ENCODE results near the gene MORC1.
"Not testable (repeated sequence)": the region's sequence is repeated elsewhere in the genome, so short reads cannot be mapped to it uniquely, and the experiment has no call there.

Gene MORC1

DNA sequence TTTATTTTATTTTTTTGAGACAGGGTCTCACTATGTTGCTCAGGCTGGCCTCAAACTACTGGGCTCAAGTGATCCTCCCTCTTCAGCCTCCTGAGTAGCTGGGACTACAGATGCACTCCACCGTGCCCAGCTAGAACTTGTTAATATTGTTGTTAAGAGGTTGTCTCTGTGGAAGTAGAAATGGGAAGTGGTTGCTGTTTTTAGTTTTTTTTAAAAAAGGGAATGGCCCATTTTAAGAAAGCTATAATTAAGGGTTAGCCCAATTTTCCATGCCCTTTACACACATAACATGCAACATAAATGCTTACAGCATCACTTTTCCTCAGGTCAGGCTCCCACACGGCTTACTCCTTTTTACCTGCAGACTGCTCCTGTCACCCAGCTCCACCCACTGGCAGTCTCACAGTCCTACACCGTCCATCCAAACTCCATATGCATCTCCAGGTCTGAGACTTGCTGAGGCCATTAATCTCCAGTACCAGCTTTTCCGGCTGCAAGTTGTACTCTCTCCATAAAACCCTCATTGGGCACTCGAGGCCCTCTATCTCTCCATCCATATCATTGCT, 19.8 kb downstream of the MORC1 start:
- DNase-seq (ENCODE audit: low read depth in 2 of 2), result no peak

GRCh38 chr3:109095166-109095565, 22.8 kb downstream of the MORC1 start:
- no peak for DNase-seq (ENCODE audit: low read depth in 2 of 2)

DNA sequence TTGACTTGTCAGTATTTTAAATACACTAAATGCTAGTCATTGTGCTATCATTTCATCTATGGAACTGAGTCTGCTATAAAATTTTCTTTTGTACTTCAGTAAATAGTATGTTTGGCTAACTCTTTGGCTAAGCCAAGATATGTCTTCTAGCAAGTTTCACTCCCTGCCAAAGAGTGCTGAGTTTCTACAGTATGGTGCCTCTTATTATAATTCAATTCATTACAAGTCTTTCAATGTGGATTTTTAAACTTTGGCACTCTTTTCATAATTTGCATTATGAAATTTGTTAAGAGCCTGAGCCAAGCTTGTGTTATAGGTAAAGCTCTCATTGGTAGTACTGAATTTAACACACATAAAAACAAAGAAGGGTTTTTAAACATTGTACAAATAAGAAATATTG, 24.4 kb downstream of the MORC1 start:
- no peak for DNase-seq (ENCODE audit: low read depth in 2 of 2)

DNA sequence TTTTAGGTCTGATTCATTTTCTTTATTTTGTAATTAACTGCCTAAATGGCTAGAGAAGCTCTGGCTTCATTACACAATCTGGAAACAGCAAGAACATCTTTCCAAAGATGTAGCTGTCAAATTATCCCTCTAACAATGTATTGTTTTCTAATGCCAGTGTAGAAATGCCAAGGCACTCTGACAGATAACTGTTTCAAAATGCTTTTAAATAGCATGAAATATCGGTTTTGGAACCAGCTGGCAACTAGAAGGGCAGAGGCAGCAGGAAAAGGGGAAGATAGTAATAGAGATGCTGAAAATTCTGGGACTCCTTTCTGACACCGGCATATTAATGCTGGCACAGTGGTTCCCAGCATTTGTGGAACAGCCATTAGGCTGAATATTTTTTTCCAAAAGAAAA, 26.1 kb downstream of the MORC1 start:
- DNase-seq (ENCODE audit: low read depth in 2 of 2), result no peak

GRCh38 chr3:109089265-109089664, 28.7 kb downstream of the MORC1 start:
- no peak for DNase-seq (ENCODE audit: low read depth in 2 of 2)

GRCh38 chr3:109081746-109082510, 36.0 kb downstream of the MORC1 start:
- DNase-seq (ENCODE audit: low read depth in 2 of 2), result peak; percentile 2 to 3

- DNase-seq (ENCODE audit: low read depth in 2 of 2), result not testable (repeated sequence)
Observed at GRCh38 chr3:109080090-109080489, 37.8 kb downstream of the MORC1 start.

DNA sequence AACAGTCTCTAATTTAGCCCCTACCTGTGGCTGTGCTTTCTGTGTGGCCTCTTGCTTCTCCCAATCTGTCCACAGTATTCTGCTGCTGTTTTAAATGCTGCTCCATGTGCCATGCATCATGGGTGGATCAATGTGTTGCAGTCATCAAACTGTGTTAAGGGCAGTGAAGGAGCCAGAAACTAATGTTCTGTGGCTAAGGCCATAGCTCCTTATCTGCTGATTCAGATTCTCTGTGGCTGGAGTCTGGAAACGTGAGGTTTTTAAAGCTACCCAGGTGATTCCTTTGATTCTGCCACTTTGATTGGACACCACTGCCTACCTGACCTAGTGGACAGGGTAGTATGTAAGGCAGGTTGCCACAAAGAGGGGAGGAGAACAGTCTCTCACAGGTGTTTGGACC, 44.8 kb downstream of the MORC1 start:
- no peak for DNase-seq (ENCODE audit: low read depth in 2 of 2)

- no peak for DNase-seq (ENCODE audit: low read depth in 2 of 2)
Observed at GRCh38 chr3:109072194-109072593, 45.7 kb downstream of the MORC1 start.

DNA sequence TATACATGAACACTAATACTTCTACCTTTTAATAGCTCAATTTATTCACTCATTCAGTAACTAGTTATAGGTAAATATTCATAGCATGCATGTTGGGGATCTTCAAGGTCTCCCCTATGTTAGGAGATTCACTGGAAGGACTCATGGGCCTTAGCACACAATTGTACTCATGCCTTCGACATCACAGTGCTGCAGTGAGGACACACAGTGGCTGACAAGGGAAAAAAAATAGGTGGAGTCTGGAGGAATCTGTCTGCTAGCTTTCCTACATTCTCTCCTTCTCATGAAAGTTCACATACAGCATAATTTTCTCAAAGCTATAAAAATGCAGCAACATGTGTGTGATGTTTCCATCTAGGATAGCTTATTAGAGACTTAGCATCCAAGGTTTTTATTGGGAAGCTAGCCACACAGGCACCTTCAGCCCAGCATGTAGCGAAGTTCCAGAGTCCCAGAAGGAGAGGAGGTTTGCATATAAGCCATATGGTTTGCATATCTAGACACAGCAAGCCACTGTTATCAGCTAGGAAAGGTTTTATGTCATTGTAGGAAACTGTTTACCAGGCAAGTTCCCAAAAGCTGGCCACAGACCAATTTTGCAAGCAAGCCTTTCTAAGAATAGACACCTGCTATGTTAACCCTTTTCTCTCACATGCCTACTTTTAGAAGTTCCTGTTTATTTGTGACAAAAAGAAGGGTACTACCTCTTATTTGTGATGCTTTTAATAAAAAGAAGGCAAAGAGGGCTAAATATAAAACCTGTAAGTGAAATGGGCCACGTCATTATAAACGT, 46.4 kb downstream of the MORC1 start:
- no peak for DNase-seq (ENCODE audit: low read depth in 2 of 2)

DNA sequence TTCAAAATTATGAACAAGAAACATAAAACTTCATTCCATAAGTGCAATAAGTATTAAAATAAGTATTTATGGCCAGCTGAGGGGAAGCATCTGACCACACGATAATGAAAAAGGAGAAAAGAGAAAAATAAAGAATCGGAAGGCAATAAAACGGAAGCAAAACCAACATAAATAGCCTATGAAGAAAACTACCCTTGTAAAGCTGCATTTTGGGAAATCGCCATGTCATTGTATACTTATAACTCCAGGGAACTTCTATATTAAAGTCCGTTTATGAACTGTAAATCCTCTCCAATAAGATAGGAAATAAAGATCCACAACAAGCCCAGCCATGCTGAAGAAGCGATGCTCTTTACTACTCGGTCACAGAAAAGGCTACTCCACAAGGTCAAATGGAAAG, 47.7 kb downstream of the MORC1 start:
- no peak for DNase-seq (ENCODE audit: low read depth in 2 of 2)

GRCh38 chr3:109066864-109067263, 51.1 kb downstream of the MORC1 start:
- DNase-seq (ENCODE audit: low read depth in 2 of 2), result no peak

- DNase-seq (ENCODE audit: low read depth in 2 of 2), result no peak
Observed at GRCh38 chr3:109059264-109059663, 58.7 kb downstream of the MORC1 start.

DNA sequence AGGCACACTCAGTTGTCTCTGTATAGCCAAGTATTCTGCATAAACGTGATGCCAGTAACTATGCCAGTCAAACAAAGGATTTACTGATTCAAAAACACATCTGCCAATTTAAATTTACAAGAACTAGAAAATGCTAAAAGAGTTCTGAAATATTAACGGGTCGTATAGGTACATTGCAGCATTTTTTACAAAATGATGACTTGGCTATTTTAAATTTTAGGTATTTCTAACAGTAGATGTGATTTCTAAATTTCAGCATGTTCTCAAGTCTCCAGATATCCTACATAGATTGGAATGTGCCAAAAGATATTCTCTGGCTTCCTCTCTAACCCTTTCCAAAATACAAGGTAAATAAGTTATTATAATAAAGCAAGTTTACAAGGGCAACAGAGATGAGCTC, 60.3 kb downstream of the MORC1 start:
- DNase-seq (ENCODE audit: low read depth in 2 of 2), result no peak

GRCh38 chr3:109057056-109057455, 60.9 kb downstream of the MORC1 start:
- DNase-seq (ENCODE audit: low read depth in 2 of 2), result no peak

DNA sequence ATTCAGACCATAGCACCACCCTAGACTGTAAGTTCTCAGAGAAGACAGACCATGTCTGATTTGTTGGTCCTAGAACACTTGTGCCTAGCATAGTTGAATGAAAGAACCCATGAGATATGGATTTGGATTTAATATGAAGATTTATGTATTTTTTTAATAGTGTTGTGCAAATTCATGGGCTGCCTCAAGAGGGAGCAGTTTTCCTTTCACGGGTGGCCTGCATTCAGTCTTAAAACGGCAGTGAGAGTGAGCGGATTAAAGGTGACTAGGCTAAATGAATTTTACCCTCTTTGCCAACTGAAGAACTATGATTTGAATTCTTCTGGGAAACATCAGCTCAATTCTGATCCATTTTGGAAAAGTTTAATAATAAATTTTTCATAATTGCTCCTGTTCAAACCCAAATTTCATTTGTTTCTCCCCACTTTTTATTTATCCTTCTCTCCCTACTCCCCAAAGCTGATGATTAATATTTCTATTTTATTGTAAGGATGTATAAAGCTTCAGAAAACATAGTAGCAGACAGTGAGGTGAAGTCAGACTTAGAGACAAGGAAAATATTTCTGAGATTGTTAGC, 67.3 kb downstream of the MORC1 start:
- DNase-seq (ENCODE audit: low read depth in 2 of 2), result peak in 1 of 2 experiments; percentile 2

- no peak for DNase-seq (ENCODE audit: low read depth in 2 of 2)
Observed at GRCh38 chr3:109047366-109047765, 70.6 kb downstream of the MORC1 start.

DNA sequence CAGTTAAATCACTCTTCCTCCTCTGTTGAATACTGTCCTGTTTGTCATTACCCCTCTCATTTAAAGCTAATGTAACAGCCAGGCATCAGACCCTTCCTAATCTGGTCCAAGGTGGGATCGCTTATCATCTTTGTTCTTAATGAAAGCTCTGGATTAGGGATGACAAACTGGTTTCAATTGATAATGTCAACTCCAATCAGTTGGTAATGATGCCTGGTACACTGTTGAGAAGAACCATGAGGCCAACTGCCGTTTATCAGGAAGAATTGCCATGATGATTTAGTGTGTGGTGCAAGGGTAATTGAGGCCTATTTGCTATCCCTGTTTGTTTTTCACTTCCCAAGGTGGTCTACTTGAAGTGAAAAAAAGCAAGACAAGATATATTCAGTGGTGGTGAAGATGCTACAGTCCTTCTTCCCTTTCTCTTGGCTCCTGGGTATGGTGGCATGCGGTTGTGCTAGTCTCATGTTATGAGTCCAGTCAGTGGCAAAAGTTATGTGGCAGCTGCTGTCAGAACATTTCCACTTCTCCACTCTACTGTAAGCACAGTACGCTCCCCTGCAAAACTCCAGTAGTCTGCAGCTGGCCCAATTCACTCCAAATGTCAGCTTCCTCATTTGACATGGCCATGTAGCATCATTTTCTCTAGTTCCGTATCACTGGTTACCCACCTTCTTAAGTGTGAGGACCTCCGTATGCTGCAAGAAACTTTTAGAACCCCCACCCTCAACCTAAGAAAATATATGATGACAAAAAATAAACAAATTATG, 72.5 kb downstream of the MORC1 start:
- no peak for DNase-seq (ENCODE audit: low read depth in 2 of 2)

DNA sequence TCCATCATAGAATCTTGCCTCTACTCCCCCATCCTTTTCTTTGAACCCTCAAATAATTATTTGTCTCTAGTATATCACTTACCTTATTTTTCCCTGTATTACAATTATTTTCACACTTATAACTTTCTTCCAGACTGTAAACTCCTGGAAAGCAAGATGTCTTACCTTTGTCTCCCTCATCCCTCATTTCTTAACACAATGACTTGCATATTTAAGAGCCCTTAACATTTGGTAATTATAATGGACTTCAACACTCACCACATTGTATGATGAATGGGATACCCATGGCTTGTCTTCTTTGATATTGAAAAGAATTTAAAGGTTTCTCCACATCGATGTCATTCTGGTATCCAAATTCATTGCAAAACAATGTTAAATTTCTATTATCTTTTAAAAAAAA, 82.9 kb downstream of the MORC1 start:
- DNase-seq (ENCODE audit: low read depth in 2 of 2), result no peak

DNA sequence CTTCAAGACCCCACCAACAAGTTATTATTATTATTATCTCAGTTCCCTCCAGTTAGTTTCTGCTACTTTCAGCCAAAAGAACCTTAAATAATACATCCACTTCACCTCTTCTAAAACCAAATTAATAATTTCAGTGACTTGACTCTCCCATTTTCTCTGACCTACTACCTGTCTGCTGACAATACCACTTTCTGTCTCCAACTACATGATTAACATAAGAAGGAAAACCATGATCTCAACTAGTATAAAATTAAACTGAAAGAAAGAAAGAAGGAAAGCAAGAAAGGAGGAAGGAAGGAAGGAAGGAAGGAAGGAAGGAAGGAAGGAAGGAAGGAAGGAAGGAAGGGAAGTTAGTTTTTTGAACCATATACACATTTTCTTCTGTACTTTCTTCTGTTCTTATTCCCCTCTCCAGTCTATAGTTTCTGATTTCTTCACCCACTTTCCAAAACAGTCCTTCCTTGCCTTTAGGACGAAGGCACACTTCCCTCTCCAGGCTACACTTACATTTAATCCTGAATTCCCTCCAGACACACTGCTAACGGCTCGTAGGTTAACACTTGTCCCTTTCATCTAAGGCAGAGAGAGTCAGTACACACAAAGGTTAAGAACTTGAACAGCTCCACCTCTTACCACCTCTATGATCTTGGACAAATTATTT, 84.8 kb downstream of the MORC1 start:
- no peak for DNase-seq (ENCODE audit: low read depth in 2 of 2)

DNA sequence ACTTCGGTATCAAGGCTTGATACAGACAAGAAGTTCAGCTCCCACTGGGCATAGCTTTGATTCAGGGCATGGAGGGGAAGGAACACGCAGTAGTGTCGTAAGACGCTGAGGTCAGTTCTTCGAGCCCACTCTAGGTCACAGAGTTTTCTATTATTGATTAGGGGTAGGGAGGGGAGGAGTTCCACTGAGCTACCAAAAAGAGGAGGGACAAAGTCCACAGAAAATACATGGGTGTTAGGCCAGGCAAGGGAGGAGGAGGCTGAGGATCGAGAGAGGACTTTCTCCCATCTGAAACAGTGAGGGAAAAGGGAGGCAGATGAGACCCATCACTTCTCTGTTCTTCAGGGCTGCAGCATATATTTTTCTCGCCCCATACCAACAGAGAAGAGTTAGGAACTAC, 89.2 kb downstream of the MORC1 start:
- no peak for DNase-seq (ENCODE audit: low read depth in 2 of 2)

All from fibroblast of skin of left quadriceps (primary cell).